H1 (cell line): ENCODE measurements around the gene TLNRD1. TPM values are rescaled to one million over a fixed set of nuclear protein-coding genes. Genes with fewer than 3 reads are reported as not detected.

Experiments
- BCL11A ChIP-seq, 2 experiments: IDR thresholded peaks; one replicate each; pipeline ENCODE4 v1.6.1; 2011; ENCODE audit warnings: low read depth in 2 of 2, low read length in 2 of 2, mild to moderate bottlenecking in 2 of 2
- BRCA1 ChIP-seq: IDR thresholded peaks from 2 replicates; pipeline ENCODE4 v1.6.1; 2012; ENCODE audit warnings: low read depth, low read length, improper control_type of control experiment
- CEBPB ChIP-seq: IDR thresholded peaks from 2 replicates; pipeline ENCODE4 v1.6.1; 2012; ENCODE audit warnings: low read depth, low read length
- CHD2 ChIP-seq: IDR thresholded peaks from 2 replicates; pipeline ENCODE4 v1.6.1; 2012; ENCODE audit warnings: low read length, improper control_type of control experiment
- EZH2 ChIP-seq: fragments of 200-600 bp; sonication (generic); IDR thresholded peaks from 2 replicates; pipeline ENCODE4 v1.7.1; 2012; ENCODE audit warnings: low read depth, mild to moderate bottlenecking, moderate library complexity, low read length, inconsistent platforms; ENCODE audit not compliant: severe bottlenecking
- HDAC2 ChIP-seq, 2 experiments: fragments of 300-600 bp in 1 of 2; sonication (generic) in 1 of 2; IDR thresholded peaks; 2 replicates each; pipeline ENCODE4 v1.6.1; 2011 to 2012; ENCODE audit warnings: low read depth in 2 of 2, low read length in 2 of 2, mild to moderate bottlenecking in 2 of 2, moderate library complexity in 2 of 2, borderline replicate concordance in 1 of 2, inconsistent platforms in 1 of 2
- HDAC6 ChIP-seq: IDR thresholded peaks from one replicate; pipeline ENCODE4 v1.7.1; 2012; ENCODE audit warnings: low read depth, mild to moderate bottlenecking, inconsistent platforms, low read length, moderate library complexity
- JUND ChIP-seq: IDR thresholded peaks from 2 replicates; pipeline ENCODE4 v1.6.1; 2011; ENCODE audit warnings: mild to moderate bottlenecking, improper control_type of control experiment, low read length
- POU5F1 ChIP-seq: IDR thresholded peaks from 2 replicates; pipeline ENCODE4 v1.6.1; 2011; ENCODE audit warnings: low read depth, mild to moderate bottlenecking, low read length, moderate library complexity
- SIX5 ChIP-seq: IDR thresholded peaks from 2 replicates; pipeline ENCODE4 v1.6.1; 2011; ENCODE audit warnings: mild to moderate bottlenecking, low read depth, low read length
- SP2 ChIP-seq: IDR thresholded peaks from 2 replicates; pipeline ENCODE4 v1.6.1; 2012; ENCODE audit warnings: mild to moderate bottlenecking, low read length, inconsistent platforms
- TEAD4 ChIP-seq: IDR thresholded peaks from 2 replicates; pipeline ENCODE4 v1.6.1; 2012; ENCODE audit warnings: low read depth, low read length, inconsistent platforms, mixed read lengths
- polyA plus RNA-seq, 7 experiments: library from polyadenylated mRNA; depleted of rRNA in 3 of 7; stranded (reverse) in 5 of 7; unstranded in 2 of 7; fragments of >200 nt in 5 of 7; fragments of 200-250 nt in 2 of 7; gene quantifications; 1 replicate in 5 of 7; 2 replicates in 1 of 7; 4 replicates in 1 of 7; pipeline versions ENCODE4 v1.2.1 to v1.2.3, GENCODE V29; 2011 to 2013; ENCODE audit warnings: missing spikeins in 2 of 7, mixed read lengths in 2 of 7
- total RNA-seq: library from RNA; stranded (reverse); fragmentation: NEBNext Ultra II Directional; extraction: Animal tissue kit (Norgen Biotek cat#: 25700); gene quantifications from 2 replicates; pipeline ENCODE4 v1.2.1, GENCODE V29; 2021
- TF ChIP-seq, protein P1 (sequence below): fragments of 300-600 bp; sonication (generic); IDR thresholded peaks from 2 replicates; pipeline ENCODE4 v1.7.1; 2012; ENCODE audit warnings: low read length, moderate library complexity, mild to moderate bottlenecking, inconsistent platforms; ENCODE audit not compliant: insufficient replicate concordance

TLNRD1 gene
- total and polyA plus RNA-seq, 2 of the 8 experiments (the other 6 are each of a cell fraction or from before 2014, with no cell fraction given): 12.2 to 20.5 TPM

DNA sequence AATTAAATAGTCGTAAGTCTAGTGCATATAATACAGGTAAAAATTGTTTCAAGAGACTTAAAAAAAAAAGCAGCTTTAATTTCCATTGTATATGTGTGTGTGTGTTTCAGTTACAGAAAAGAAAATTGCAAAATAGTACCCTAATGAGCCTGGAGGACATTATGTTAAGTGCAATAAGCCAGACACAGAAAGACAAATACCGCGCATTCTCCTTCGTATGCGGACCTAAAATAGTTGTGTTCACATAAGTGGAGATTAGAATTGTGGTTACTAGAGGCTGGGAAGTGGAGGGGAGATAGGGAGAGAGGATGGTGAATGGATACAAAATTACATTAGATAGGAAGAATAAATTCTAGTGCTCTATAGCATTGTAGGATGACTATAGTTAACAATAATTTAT, 14.7 kb upstream of the TLNRD1 start (continued):
- TF ChIP-seq, protein P1, sequence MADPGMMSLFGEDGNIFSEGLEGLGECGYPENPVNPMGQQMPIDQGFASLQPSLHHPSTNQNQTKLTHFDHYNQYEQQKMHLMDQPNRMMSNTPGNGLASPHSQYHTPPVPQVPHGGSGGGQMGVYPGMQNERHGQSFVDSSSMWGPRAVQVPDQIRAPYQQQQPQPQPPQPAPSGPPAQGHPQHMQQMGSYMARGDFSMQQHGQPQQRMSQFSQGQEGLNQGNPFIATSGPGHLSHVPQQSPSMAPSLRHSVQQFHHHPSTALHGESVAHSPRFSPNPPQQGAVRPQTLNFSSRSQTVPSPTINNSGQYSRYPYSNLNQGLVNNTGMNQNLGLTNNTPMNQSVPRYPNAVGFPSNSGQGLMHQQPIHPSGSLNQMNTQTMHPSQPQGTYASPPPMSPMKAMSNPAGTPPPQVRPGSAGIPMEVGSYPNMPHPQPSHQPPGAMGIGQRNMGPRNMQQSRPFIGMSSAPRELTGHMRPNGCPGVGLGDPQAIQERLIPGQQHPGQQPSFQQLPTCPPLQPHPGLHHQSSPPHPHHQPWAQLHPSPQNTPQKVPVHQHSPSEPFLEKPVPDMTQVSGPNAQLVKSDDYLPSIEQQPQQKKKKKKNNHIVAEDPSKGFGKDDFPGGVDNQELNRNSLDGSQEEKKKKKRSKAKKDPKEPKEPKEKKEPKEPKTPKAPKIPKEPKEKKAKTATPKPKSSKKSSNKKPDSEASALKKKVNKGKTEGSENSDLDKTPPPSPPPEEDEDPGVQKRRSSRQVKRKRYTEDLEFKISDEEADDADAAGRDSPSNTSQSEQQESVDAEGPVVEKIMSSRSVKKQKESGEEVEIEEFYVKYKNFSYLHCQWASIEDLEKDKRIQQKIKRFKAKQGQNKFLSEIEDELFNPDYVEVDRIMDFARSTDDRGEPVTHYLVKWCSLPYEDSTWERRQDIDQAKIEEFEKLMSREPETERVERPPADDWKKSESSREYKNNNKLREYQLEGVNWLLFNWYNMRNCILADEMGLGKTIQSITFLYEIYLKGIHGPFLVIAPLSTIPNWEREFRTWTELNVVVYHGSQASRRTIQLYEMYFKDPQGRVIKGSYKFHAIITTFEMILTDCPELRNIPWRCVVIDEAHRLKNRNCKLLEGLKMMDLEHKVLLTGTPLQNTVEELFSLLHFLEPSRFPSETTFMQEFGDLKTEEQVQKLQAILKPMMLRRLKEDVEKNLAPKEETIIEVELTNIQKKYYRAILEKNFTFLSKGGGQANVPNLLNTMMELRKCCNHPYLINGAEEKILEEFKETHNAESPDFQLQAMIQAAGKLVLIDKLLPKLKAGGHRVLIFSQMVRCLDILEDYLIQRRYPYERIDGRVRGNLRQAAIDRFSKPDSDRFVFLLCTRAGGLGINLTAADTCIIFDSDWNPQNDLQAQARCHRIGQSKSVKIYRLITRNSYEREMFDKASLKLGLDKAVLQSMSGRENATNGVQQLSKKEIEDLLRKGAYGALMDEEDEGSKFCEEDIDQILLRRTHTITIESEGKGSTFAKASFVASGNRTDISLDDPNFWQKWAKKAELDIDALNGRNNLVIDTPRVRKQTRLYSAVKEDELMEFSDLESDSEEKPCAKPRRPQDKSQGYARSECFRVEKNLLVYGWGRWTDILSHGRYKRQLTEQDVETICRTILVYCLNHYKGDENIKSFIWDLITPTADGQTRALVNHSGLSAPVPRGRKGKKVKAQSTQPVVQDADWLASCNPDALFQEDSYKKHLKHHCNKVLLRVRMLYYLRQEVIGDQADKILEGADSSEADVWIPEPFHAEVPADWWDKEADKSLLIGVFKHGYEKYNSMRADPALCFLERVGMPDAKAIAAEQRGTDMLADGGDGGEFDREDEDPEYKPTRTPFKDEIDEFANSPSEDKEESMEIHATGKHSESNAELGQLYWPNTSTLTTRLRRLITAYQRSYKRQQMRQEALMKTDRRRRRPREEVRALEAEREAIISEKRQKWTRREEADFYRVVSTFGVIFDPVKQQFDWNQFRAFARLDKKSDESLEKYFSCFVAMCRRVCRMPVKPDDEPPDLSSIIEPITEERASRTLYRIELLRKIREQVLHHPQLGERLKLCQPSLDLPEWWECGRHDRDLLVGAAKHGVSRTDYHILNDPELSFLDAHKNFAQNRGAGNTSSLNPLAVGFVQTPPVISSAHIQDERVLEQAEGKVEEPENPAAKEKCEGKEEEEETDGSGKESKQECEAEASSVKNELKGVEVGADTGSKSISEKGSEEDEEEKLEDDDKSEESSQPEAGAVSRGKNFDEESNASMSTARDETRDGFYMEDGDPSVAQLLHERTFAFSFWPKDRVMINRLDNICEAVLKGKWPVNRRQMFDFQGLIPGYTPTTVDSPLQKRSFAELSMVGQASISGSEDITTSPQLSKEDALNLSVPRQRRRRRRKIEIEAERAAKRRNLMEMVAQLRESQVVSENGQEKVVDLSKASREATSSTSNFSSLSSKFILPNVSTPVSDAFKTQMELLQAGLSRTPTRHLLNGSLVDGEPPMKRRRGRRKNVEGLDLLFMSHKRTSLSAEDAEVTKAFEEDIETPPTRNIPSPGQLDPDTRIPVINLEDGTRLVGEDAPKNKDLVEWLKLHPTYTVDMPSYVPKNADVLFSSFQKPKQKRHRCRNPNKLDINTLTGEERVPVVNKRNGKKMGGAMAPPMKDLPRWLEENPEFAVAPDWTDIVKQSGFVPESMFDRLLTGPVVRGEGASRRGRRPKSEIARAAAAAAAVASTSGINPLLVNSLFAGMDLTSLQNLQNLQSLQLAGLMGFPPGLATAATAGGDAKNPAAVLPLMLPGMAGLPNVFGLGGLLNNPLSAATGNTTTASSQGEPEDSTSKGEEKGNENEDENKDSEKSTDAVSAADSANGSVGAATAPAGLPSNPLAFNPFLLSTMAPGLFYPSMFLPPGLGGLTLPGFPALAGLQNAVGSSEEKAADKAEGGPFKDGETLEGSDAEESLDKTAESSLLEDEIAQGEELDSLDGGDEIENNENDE: no peak
- TF ChIP-seq POU5F1: no peak
- TF ChIP-seq CEBPB: no peak
- TF ChIP-seq JUND: no peak
- no peak for TF ChIP-seq TEAD4
- TF ChIP-seq SIX5: no peak
- TF ChIP-seq BCL11A (IDR thresholded peaks at IDR 0.05; ENCODE audit: low read depth in 2 of 2, low read length in 2 of 2): no peak
- no peak for TF ChIP-seq EZH2
- no peak for TF ChIP-seq BRCA1
- no peak for TF ChIP-seq SP2
- TF ChIP-seq HDAC6: no peak
- no peak for TF ChIP-seq HDAC2 (IDR thresholded peaks at IDR 0.05; ENCODE audit: borderline replicate concordance in 1 of 2, low read depth in 2 of 2, low read length in 2 of 2)
- no peak for TF ChIP-seq CHD2
